Natural killer cell (primary cell): Measurements from ENCODE around the gene UBE2Z. TPM values are rescaled to one million over a fixed set of nuclear protein-coding genes. Genes with fewer than 3 reads are reported as not detected.
"Not testable (repeated sequence)": the region's sequence is repeated elsewhere in the genome, so short reads cannot be mapped to it uniquely, and the experiment has no call there.

ENCODE experiments used
- ATAC-seq, 3 donors: fragments of 150-1000 bp in 2 of 3; fragments of 200-7000 bp in 1 of 3; cut with Tn5 transposase; 1 replicate in 1 of 3; 2 replicates in 2 of 3; pipeline ENCODE4 v1.10.0; 2021; ENCODE audit warnings: mild to moderate bottlenecking in 2 of 3, moderate library complexity in 2 of 3
- DNase-seq, 2 donors: peaks; one replicate each; pipeline versions ENCODE4 v3.0.0 to v3.0.0-alpha.2; 2013 to 2021; ENCODE audit warnings: mixed read lengths in 1 of 2
- H3K27ac ChIP-seq: one replicate; pipeline ENCODE4 v1.5.1; 2013; ENCODE audit warnings: mild to moderate bottlenecking, low read length
- H3K27me3 ChIP-seq: one replicate; pipeline ENCODE4 v1.6.1; 2013; ENCODE audit warnings: low read length; ENCODE audit not compliant: control insufficient read depth, insufficient read depth
- H3K36me3 ChIP-seq: one replicate; pipeline ENCODE4 v1.6.1; 2013; ENCODE audit warnings: low read length; ENCODE audit not compliant: control insufficient read depth, insufficient read depth
- H3K4me1 ChIP-seq: one replicate; pipeline ENCODE4 v1.6.1; 2013; ENCODE audit warnings: low read length; ENCODE audit not compliant: control insufficient read depth, insufficient read depth
- H3K4me3 ChIP-seq: one replicate; pipeline ENCODE4 v1.5.1; 2013; ENCODE audit warnings: low read length
- H3K9me3 ChIP-seq: one replicate; pipeline ENCODE4 v1.6.1; 2013; ENCODE audit warnings: low read length; ENCODE audit not compliant: control insufficient read depth, insufficient read depth
- H3K27ac Mint-ChIP-seq, 2 donors: one replicate each; pipeline ENCODE4 v1.8.0; 2022; ENCODE audit warnings: mild to moderate bottlenecking in 2 of 2, mixed read lengths in 2 of 2, moderate library complexity in 1 of 2
- H3K27me3 Mint-ChIP-seq, 2 donors: one replicate each; pipeline ENCODE4 v1.8.0; 2022; ENCODE audit warnings: low read depth in 2 of 2, mixed read lengths in 2 of 2
- H3K36me3 Mint-ChIP-seq: one replicate; pipeline ENCODE4 v1.8.0; 2022; ENCODE audit warnings: mixed read lengths
- H3K4me1 Mint-ChIP-seq, 2 donors: one replicate each; pipeline ENCODE4 v1.8.0; 2022; ENCODE audit warnings: mixed read lengths in 2 of 2
- H3K4me3 Mint-ChIP-seq: one replicate; pipeline ENCODE4 v1.8.0; 2022; ENCODE audit warnings: mild to moderate bottlenecking, moderate library complexity, mixed read lengths
- H3K9me3 Mint-ChIP-seq, 2 donors: one replicate each; pipeline ENCODE4 v1.8.0; 2022; ENCODE audit warnings: mixed read lengths in 2 of 2
- WGBS: methylation state at CpG from one replicate; pipeline ENCODE4 v1.1.7; 2013; ENCODE audit warnings: missing lambda C conversion rate; ENCODE audit not compliant: insufficient coverage; 5-methylcytosine and 5-hydroxymethylcytosine counted together
- intact Hi-C: fragments of 100-400 bp; cut with micrococcal nuclease; formaldehyde crosslinking; loops from one replicate; pipeline ENCODE4 v1.14.2; 2022
- total RNA-seq, 4 donors: library from RNA; stranded (reverse); fragments of 120-200 nt in 1 of 4; gene quantifications; one replicate each; pipeline versions ENCODE4 v1.2.3 to v1.2.4, GENCODE V29; 2013 to 2022
- TF ChIP-seq, protein P1 (sequence below): fragments of 200-600 bp; IDR thresholded peaks from one replicate; pipeline ENCODE4 v1.8.0; 2022; ENCODE audit warnings: antibody characterized with exemption

UBE2Z gene
- total RNA-seq, 3 donors from 2014 or later (not counting 1 experiment from before 2014, with no cell fraction given) = 89.0 to 94.0 (median 89.6) TPM

- no peak overlapping the region for H3K27ac Mint-ChIP-seq
Observed at GRCh38 chr17:48871551-48872351, 36.5 kb upstream of the UBE2Z start.

GRCh38 chr17:48872409-48872808 is 35.8 kb upstream of the UBE2Z start:
- DNase-seq, H3K36me3 ChIP-seq, H3K9me3 ChIP-seq, H3K27me3 Mint-ChIP-seq, H3K4me1 Mint-ChIP-seq, H3K36me3 Mint-ChIP-seq, H3K27me3 ChIP-seq, H3K9me3 Mint-ChIP-seq, H3K4me1 ChIP-seq, intact Hi-C loops, H3K27ac Mint-ChIP-seq, H3K27ac ChIP-seq, H3K4me3 ChIP-seq, H3K4me3 Mint-ChIP-seq, ATAC-seq: not testable (repeated sequence)
- 96% methylated on average over 3 of the region's 3 CpGs for WGBS

More at GRCh38 chr17:48871551-48872351, 36.5 kb upstream of the UBE2Z start:
- no peaks in the 10 kb centered on the region for H3K9me3 Mint-ChIP-seq
- Histone ChIP-seq H3K4me1 (no peaks in the 10 kb centered on the region), H3K36me3 (no peaks in the 10 kb centered on the region), H3K9me3 (no peaks in the 10 kb centered on the region), H3K27ac (no peak overlapping the region), H3K27me3 (no peaks in the 10 kb centered on the region), H3K4me3 (no peak overlapping the region)
- H3K27me3 Mint-ChIP-seq = peaks cover 0 to 6% of the 10 kb centered on the region in 2 donors
- H3K4me3 Mint-ChIP-seq = no peak overlapping the region
- no peak for ATAC-seq
- no peaks in the 10 kb centered on the region for H3K36me3 Mint-ChIP-seq
- TF ChIP-seq, protein P1, sequence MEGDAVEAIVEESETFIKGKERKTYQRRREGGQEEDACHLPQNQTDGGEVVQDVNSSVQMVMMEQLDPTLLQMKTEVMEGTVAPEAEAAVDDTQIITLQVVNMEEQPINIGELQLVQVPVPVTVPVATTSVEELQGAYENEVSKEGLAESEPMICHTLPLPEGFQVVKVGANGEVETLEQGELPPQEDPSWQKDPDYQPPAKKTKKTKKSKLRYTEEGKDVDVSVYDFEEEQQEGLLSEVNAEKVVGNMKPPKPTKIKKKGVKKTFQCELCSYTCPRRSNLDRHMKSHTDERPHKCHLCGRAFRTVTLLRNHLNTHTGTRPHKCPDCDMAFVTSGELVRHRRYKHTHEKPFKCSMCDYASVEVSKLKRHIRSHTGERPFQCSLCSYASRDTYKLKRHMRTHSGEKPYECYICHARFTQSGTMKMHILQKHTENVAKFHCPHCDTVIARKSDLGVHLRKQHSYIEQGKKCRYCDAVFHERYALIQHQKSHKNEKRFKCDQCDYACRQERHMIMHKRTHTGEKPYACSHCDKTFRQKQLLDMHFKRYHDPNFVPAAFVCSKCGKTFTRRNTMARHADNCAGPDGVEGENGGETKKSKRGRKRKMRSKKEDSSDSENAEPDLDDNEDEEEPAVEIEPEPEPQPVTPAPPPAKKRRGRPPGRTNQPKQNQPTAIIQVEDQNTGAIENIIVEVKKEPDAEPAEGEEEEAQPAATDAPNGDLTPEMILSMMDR = no peak
- intact Hi-C loops = no loop called here
- DNase-seq = no peak
- WGBS = 80% methylated on average over 11 of the region's 11 CpGs
- peaks cover 0 to 4% of the 10 kb centered on the region in 2 donors for H3K4me1 Mint-ChIP-seq

DNA sequence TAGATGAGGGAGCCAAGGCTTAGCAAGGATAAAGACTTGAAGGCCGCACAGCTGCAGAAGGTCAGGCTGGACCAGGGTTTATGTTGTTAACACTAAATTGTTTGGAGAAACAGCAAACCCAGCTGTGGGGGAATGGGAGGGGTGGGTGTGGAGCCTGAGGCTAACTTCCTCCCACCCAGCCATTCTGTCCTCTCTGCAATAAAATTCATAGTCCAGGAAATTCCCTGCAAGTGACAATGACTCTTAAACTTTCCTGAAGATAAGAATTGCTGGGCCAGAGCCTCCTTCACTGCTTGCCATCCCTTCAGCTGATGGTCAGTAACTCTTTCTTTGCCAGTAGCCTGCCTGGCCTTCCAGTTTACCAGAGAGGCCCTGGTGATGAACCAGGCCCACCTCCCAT is 35.0 kb upstream of the UBE2Z start:
- Mint-ChIP-seq H3K27me3 (peaks cover 0 to 9% of the 10 kb centered on the region in 2 donors), H3K27ac (no peak overlapping the region), H3K4me1 (peaks cover 0 to 4% of the 10 kb centered on the region in 2 donors), H3K9me3 (no peaks in the 10 kb centered on the region), H3K4me3 (no peak overlapping the region), H3K36me3 (no peaks in the 10 kb centered on the region)
- 94% methylated on average over 1 of the region's 1 CpG for WGBS
- intact Hi-C loops = no loop called here
- H3K27me3 ChIP-seq = no peaks in the 10 kb centered on the region
- no peak overlapping the region for H3K27ac ChIP-seq
- no peak overlapping the region for H3K4me3 ChIP-seq
- ATAC-seq (no peak), DNase-seq (no peak)
- no peaks in the 10 kb centered on the region for H3K4me1 ChIP-seq
- no peaks in the 10 kb centered on the region for H3K36me3 ChIP-seq
- H3K9me3 ChIP-seq = no peaks in the 10 kb centered on the region
- TF ChIP-seq, protein P1 = no peak

DNA sequence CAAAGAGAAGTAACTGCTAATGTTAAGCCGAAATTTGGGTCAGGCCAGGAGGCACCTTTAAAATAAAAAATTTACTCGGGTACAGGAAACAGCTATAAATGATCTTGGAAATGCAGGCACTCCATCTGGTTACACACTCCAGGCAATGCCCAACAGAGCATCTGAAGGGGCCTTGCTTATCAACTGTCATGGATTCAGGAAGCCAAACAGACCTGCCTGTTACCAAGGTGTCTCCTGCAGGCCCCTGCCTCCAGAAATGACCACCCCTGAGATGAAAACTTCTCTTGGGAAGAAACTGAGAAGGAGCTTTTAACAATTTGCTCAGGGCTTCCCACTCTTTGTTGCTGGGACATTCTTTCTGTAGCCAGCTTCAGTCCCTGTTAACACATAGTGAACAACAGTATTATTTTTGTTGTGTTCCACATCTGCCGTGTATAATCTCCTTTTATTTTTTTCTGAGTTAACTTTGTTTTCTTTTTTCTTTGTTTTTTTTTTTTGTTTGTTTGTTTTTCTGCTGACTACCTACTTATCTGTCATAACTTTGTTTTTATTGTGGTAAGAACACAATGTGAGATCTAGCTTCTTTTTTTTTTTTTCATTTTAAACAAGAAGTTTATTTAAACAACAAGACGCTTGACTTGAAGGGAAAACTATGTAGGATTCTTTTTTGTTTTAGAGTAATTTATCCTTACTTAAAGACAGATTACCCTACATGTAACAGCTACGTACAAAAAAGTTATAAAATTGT is 34.3 kb upstream of the UBE2Z start:
- no peaks in the 10 kb centered on the region for H3K4me1 ChIP-seq
- intact Hi-C loops = no loop called here
- H3K4me3 Mint-ChIP-seq = no peak overlapping the region
- peaks cover 0 to 9% of the 10 kb centered on the region in 2 donors for H3K27me3 Mint-ChIP-seq
- H3K27me3 ChIP-seq = no peaks in the 10 kb centered on the region
- peaks cover 0 to 4% of the 10 kb centered on the region in 2 donors for H3K4me1 Mint-ChIP-seq
- H3K36me3 ChIP-seq = no peaks in the 10 kb centered on the region
- no peak overlapping the region for H3K27ac ChIP-seq
- no peaks in the 10 kb centered on the region for H3K9me3 ChIP-seq
- DNase-seq (no peak), ATAC-seq (no peak)
- TF ChIP-seq, protein P1 = no peak
- no peaks in the 10 kb centered on the region for H3K36me3 Mint-ChIP-seq
- H3K4me3 ChIP-seq = no peak overlapping the region
- WGBS = 58% methylated on average over 2 of the region's 5 CpGs
- no peak overlapping the region for H3K27ac Mint-ChIP-seq
- H3K9me3 Mint-ChIP-seq = no peaks in the 10 kb centered on the region
